Liver (tissue), 9 donors: Measurements from ENCODE around the gene FBLIM1. TPM values are rescaled to one million over a fixed set of nuclear protein-coding genes. Genes with fewer than 3 reads are reported as not detected.

Source experiments
- DNase-seq: peaks from one replicate; pipeline ENCODE4 v3.0.0-alpha.2; 2017; ENCODE audit warnings: low spot score
- H3K27ac ChIP-seq, 2 donors: one replicate each; pipeline ENCODE4 v1.7.0; 2013; ENCODE audit warnings: inconsistent platforms in 2 of 2, low read length in 2 of 2, control low read depth in 1 of 2, low read depth in 1 of 2, mild to moderate bottlenecking in 1 of 2
- H3K27me3 ChIP-seq, 4 donors: one replicate each; pipeline versions ENCODE4 v1.6.1 to v1.7.0; 2013; ENCODE audit warnings: low read length in 3 of 4, inconsistent platforms in 1 of 4, mild to moderate bottlenecking in 1 of 4, moderate library complexity in 1 of 4; ENCODE audit not compliant: control insufficient read depth in 4 of 4, insufficient read depth in 4 of 4
- H3K36me3 ChIP-seq, 4 donors: one replicate each; pipeline versions ENCODE4 v1.6.1 to v1.7.0; 2013; ENCODE audit warnings: low read length in 3 of 4, mild to moderate bottlenecking in 3 of 4, low read depth in 1 of 4, moderate library complexity in 1 of 4; ENCODE audit not compliant: control insufficient read depth in 4 of 4, insufficient read depth in 3 of 4
- H3K4me1 ChIP-seq, 4 donors: one replicate each; pipeline versions ENCODE4 v1.6.1 to v1.7.0; 2013; ENCODE audit warnings: low read length in 3 of 4, mild to moderate bottlenecking in 3 of 4, moderate library complexity in 1 of 4; ENCODE audit not compliant: control insufficient read depth in 4 of 4, insufficient read depth in 4 of 4
- H3K4me3 ChIP-seq, 3 donors: one replicate each; pipeline versions ENCODE4 v1.6.1 to v1.7.0; 2013; ENCODE audit warnings: low read length in 3 of 3, control low read depth in 1 of 3, low read depth in 1 of 3, mild to moderate bottlenecking in 1 of 3
- H3K9ac ChIP-seq, 2 donors: one replicate each; pipeline ENCODE4 v1.7.0; 2013; ENCODE audit warnings: low read length in 2 of 2, mild to moderate bottlenecking in 2 of 2, moderate library complexity in 2 of 2, control low read depth in 1 of 2, low read depth in 1 of 2
- H3K9me3 ChIP-seq, 4 donors: one replicate each; pipeline versions ENCODE4 v1.6.1 to v1.7.0; 2013; ENCODE audit warnings: low read length in 3 of 4; ENCODE audit not compliant: control insufficient read depth in 4 of 4
- ATF3 ChIP-seq: IDR thresholded peaks from 2 replicates; pipeline ENCODE4 v1.6.1; 2016; ENCODE audit warnings: antibody characterized with exemption
- CTCF ChIP-seq: fragments of 150-350 bp; IDR thresholded peaks from 2 replicates; pipeline ENCODE4 v1.5.1; 2017; ENCODE audit warnings: improper control_type of control experiment, low read depth, low read length; ENCODE audit not compliant: missing input control
- EGR1 ChIP-seq, 2 donors: IDR thresholded peaks; 2 replicates each; pipeline ENCODE4 v1.6.1; 2016 to 2018; ENCODE audit warnings: antibody characterized with exemption in 2 of 2, low read depth in 2 of 2
- FOXA1 ChIP-seq: IDR thresholded peaks from 2 replicates; pipeline ENCODE4 v1.6.1; 2016; ENCODE audit warnings: antibody characterized with exemption
- FOXA2 ChIP-seq: IDR thresholded peaks from 2 replicates; pipeline ENCODE4 v1.6.1; 2016; ENCODE audit warnings: antibody characterized with exemption
- GABPA ChIP-seq, 2 donors: IDR thresholded peaks in 1 of 2; conservative IDR thresholded peaks in 1 of 2; 2 replicates each; pipeline ENCODE4 v1.6.1; 2016; ENCODE audit warnings: antibody characterized with exemption in 2 of 2, mild to moderate bottlenecking in 1 of 2, moderate library complexity in 1 of 2
- HNF4A ChIP-seq, 2 donors: conservative IDR thresholded peaks; 2 replicates each; pipeline ENCODE4 v1.6.1; 2016; ENCODE audit warnings: antibody characterized with exemption in 2 of 2, mild to moderate bottlenecking in 2 of 2
- HNF4G ChIP-seq: IDR thresholded peaks from 2 replicates; pipeline ENCODE4 v1.6.1; 2016; ENCODE audit warnings: antibody characterized with exemption
- JUND ChIP-seq, 2 donors: IDR thresholded peaks; 2 replicates each; pipeline ENCODE4 v1.6.1; 2016; ENCODE audit warnings: antibody characterized with exemption in 2 of 2
- MAX ChIP-seq: IDR thresholded peaks from 2 replicates; pipeline ENCODE4 v1.6.1; 2016; ENCODE audit warnings: antibody characterized with exemption
- NR2F2 ChIP-seq: IDR thresholded peaks from 2 replicates; pipeline ENCODE4 v1.6.1; 2016; ENCODE audit warnings: antibody characterized with exemption
- RAD21 ChIP-seq, 2 donors: IDR thresholded peaks; 2 replicates each; pipeline ENCODE4 v1.6.1; 2016; ENCODE audit warnings: antibody characterized with exemption in 2 of 2, mild to moderate bottlenecking in 2 of 2
- REST ChIP-seq: IDR thresholded peaks from 2 replicates; pipeline ENCODE4 v1.6.1; 2016; ENCODE audit warnings: antibody characterized with exemption, mild to moderate bottlenecking
- RXRA ChIP-seq, 2 donors: IDR thresholded peaks; 2 replicates each; pipeline ENCODE4 v1.6.1; 2017 to 2018; ENCODE audit warnings: antibody characterized with exemption in 2 of 2, mild to moderate bottlenecking in 1 of 2
- SP1 ChIP-seq: IDR thresholded peaks from 2 replicates; pipeline ENCODE4 v1.6.1; 2018; ENCODE audit warnings: antibody characterized with exemption, mild to moderate bottlenecking
- TAF1 ChIP-seq: conservative IDR thresholded peaks from 2 replicates; pipeline ENCODE4 v1.6.1; 2016; ENCODE audit warnings: antibody characterized with exemption, mild to moderate bottlenecking
- YY1 ChIP-seq: IDR thresholded peaks from 2 replicates; pipeline ENCODE4 v1.6.1; 2016; ENCODE audit warnings: antibody characterized with exemption, mild to moderate bottlenecking
- ZBTB33 ChIP-seq: IDR thresholded peaks from 2 replicates; pipeline ENCODE4 v1.6.1; 2016; ENCODE audit warnings: antibody characterized with exemption
- WGBS: extraction: QIAGEN DNeasy Blood & Tissue Kit; methylation state at CpG from one replicate; pipeline ENCODE4 v1.1.7; 2013; 5-methylcytosine and 5-hydroxymethylcytosine counted together
- polyA plus RNA-seq, 2 donors: library from polyadenylated mRNA; stranded (reverse) in 1 of 2; unstranded in 1 of 2; fragments of 200-250 nt in 1 of 2; fragments of >200 nt in 1 of 2; fragmentation: Nextera tagmentation in 1 of 2; extraction: Ambion mirVana in 1 of 2; gene quantifications; one replicate each; pipeline versions ENCODE4 v1.2.1 to v1.2.3, GENCODE V29; 2013 to 2015
- total RNA-seq, 2 donors: library from RNA; depleted of rRNA; stranded (reverse); fragments of >200 nt; gene quantifications; one replicate each; pipeline ENCODE4 v1.2.3, GENCODE V29; 2014
- donor health status: healthy.
- donor health status: healthy.
- donor health status: healthy.
- donor health status: healthy.
- donor health status: healthy.

Gene FBLIM1
- total and polyA plus RNA-seq, 4 donors: 3.6 to 6.4 (median 3.7) TPM

GRCh38 chr1:15748690-15749398 lies 9.8 kb upstream of the FBLIM1 start:
- Histone ChIP-seq H3K27ac (no peak overlapping the region), H3K9ac (no peak overlapping the region), H3K4me1 (peaks cover 0 to 9% (median 2%) of the 10 kb centered on the region in 4 donors), H3K36me3 (no peaks in the 10 kb centered on the region), H3K4me3 (no peak overlapping the region), H3K27me3 (no peaks in the 10 kb centered on the region), H3K9me3 (no peaks in the 10 kb centered on the region)
- no peak for TF ChIP-seq HNF4G
- TF ChIP-seq TAF1: no peak
- no peak for TF ChIP-seq CTCF
- no peak for TF ChIP-seq ZBTB33
- TF ChIP-seq FOXA1: no peak
- no peak for TF ChIP-seq EGR1 (IDR thresholded peaks at IDR 0.05; ENCODE audit: low read depth in 2 of 2)
- no peak for TF ChIP-seq HNF4A (conservative IDR thresholded peaks at IDR 0.05)
- TF ChIP-seq RXRA (IDR thresholded peaks at IDR 0.05): no peak
- no peak for TF ChIP-seq JUND (IDR thresholded peaks at IDR 0.05)
- no peak for TF ChIP-seq SP1
- no peak for TF ChIP-seq RAD21 (IDR thresholded peaks at IDR 0.05)
- TF ChIP-seq YY1: no peak
- TF ChIP-seq MAX: no peak
- no peak for TF ChIP-seq NR2F2
- no peak for TF ChIP-seq FOXA2
- TF ChIP-seq ATF3: no peak
- TF ChIP-seq GABPA (IDR thresholded peaks at IDR 0.05 in 1 of 2, conservative IDR thresholded peaks at IDR 0.05 in 1 of 2): no peak
- no peak for TF ChIP-seq REST
- 92% methylated on average over 10 of the region's 10 CpGs for WGBS
- DNase-seq: no peak
